Measurements from ENCODE around the gene CTNNBL1. TPM values are rescaled to one million over a fixed set of nuclear protein-coding genes. Genes with fewer than 3 reads are reported as not detected.

Gene CTNNBL1
- total RNA-seq, 1 experiment from 2014 or later = 55.4 TPM

DNA sequence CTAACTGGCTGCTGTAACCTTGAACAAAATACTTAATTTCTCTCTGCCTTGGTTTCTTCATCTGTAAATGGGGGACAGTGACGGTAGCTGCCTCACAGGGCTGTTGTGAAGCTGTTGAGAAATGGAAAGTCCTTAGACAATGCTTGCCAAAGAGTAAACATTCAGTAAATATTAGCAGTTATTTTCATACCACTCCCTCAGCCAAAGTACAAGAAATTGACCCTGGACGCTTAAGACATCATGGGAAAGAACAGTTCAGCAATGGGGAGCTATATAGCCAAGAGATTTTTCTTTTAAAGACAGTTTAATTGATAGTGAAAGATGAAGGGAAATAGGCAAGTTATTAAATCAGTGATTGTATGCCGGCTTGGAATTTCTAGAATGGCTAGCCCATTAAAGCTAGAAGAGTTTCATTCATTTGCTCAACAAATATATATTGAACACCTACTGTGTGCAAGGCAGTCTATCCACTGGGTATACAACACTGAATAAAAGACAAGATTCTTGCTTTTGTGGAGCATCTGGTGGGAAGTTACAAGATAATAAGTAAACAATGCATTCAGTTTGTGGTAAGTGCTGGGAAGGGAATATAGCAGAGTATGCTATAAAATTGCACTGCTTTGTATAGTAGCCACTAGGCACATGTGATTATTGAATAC is 2.0 kb downstream of the CTNNBL1 start (continued):
- TF ChIP-seq EGR1 (IDR thresholded peaks at IDR 0.05; ENCODE audit: low read depth) = no peak
- TF ChIP-seq POLR2A (IDR thresholded peaks at IDR 0.05; ENCODE audit: borderline replicate concordance, extremely low read depth, insufficient read depth, insufficient read length) = no peak
- no peak for TF ChIP-seq ZNF274 (IDR thresholded peaks at IDR 0.05; ENCODE audit: low read depth, low read length)
- TF ChIP-seq, protein P1, sequence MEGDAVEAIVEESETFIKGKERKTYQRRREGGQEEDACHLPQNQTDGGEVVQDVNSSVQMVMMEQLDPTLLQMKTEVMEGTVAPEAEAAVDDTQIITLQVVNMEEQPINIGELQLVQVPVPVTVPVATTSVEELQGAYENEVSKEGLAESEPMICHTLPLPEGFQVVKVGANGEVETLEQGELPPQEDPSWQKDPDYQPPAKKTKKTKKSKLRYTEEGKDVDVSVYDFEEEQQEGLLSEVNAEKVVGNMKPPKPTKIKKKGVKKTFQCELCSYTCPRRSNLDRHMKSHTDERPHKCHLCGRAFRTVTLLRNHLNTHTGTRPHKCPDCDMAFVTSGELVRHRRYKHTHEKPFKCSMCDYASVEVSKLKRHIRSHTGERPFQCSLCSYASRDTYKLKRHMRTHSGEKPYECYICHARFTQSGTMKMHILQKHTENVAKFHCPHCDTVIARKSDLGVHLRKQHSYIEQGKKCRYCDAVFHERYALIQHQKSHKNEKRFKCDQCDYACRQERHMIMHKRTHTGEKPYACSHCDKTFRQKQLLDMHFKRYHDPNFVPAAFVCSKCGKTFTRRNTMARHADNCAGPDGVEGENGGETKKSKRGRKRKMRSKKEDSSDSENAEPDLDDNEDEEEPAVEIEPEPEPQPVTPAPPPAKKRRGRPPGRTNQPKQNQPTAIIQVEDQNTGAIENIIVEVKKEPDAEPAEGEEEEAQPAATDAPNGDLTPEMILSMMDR (IDR thresholded peaks at IDR 0.05 in 2 of 3, conservative IDR thresholded peaks at IDR 0.05 in 1 of 3; ENCODE audit: borderline replicate concordance in 1 of 3, insufficient read depth in 1 of 3, low read depth in 2 of 3, low read length in 2 of 3) = no peak
- TF ChIP-seq, protein P2, sequence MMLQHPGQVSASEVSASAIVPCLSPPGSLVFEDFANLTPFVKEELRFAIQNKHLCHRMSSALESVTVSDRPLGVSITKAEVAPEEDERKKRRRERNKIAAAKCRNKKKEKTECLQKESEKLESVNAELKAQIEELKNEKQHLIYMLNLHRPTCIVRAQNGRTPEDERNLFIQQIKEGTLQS (IDR thresholded peaks at IDR 0.05) = no peak
- no peak for TF ChIP-seq SRF (IDR thresholded peaks at IDR 0.05; ENCODE audit: low read depth)
- no peak for TF ChIP-seq RAD21 (IDR thresholded peaks at IDR 0.05; ENCODE audit: low read depth)
- no peak for TF ChIP-seq SP1 (IDR thresholded peaks at IDR 0.05; ENCODE audit: low read depth)
- TF ChIP-seq, protein P3, sequence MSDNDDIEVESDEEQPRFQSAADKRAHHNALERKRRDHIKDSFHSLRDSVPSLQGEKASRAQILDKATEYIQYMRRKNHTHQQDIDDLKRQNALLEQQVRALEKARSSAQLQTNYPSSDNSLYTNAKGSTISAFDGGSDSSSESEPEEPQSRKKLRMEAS (IDR thresholded peaks at IDR 0.05) = no peak
- no peak for TF ChIP-seq POLR2AphosphoS5 (IDR thresholded peaks at IDR 0.05; ENCODE audit: low read depth, low read length)
- no peak for TF ChIP-seq FOSL1 (IDR thresholded peaks at IDR 0.05; ENCODE audit: low read depth)

DNA sequence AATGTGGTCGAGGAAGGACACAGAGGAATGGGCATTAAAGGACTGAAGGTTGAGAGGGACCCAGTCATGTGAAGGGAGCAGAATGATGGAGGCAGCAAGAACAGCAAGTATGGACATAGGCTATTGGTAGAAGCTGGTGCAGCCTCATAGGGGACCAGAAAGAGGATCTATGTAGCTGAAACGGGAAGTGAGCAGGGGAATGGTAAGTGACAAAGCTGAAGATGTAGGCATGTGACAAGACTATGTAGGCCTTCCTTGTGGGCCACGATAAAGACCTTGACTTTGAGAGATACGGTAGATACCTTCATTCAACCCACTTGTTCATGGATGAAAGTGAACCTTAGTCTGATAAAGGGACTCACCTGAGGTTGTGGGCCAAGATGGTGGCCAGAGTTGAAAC is 3.5 kb downstream of the CTNNBL1 start:
- no peaks in the 10 kb centered on the region for H3K9me3 ChIP-seq (ENCODE audit: control insufficient read depth in 1 of 2, insufficient read depth in 1 of 2, low read depth in 1 of 2, low read length in 2 of 2)
- ChIA-PET CTCF (no interaction called here), POLR2A (no interaction called here), RAD21 (ENCODE audit: low non-redundant PET in 1 of 2, low total read pairs in 2 of 2, uncharacterized antibody in 2 of 2, unreplicated experiment in 2 of 2) (no interaction called here)
- H3K79me2 ChIP-seq (ENCODE audit: insufficient read depth, low read length) = peaks cover 72% of the 10 kb centered on the region
- H3K9ac ChIP-seq (ENCODE audit: low read length) = no peak overlapping the region
- intact Hi-C loops (cut with micrococcal nuclease) = no loop called here
- H3K27ac ChIP-seq (ENCODE audit: low read depth, low read length) = no peak overlapping the region
- no peak overlapping the region for H3K4me2 ChIP-seq (ENCODE audit: low read length)
- H3K9me2 ChIP-seq (ENCODE audit: insufficient read depth) = no peaks in the 10 kb centered on the region
- no TSS peak for BruUV-seq (replicated peaks)
- no peak for DNase-seq (ENCODE audit: low read depth, low spot score)
- no peaks in the 10 kb centered on the region for H4K20me1 ChIP-seq (ENCODE audit: insufficient read depth)
- peaks cover 4 to 10% of the 10 kb centered on the region in 2 experiments; a peak in 3 of 4 replicates for H3K4me1 ChIP-seq (ENCODE audit: control insufficient read depth in 1 of 2, insufficient read depth in 2 of 2, low read length in 2 of 2)
- H2AFZ ChIP-seq (ENCODE audit: low read depth, low read length, poor library complexity, severe bottlenecking) = no peak overlapping the region
- no peaks in the 10 kb centered on the region for H3K36me3 ChIP-seq (ENCODE audit: control insufficient read depth in 1 of 2, insufficient read depth in 2 of 2, low read length in 2 of 2)
- no peak for ATAC-seq
- no peaks in the 10 kb centered on the region for H3K27me3 ChIP-seq (ENCODE audit: insufficient read depth, low read length)
- no peak overlapping the region for H3K4me3 ChIP-seq (replicated peaks in 1 of 2; ENCODE audit: low read depth in 1 of 2, low read length in 2 of 2)
- TF ChIP-seq CBX3 (IDR thresholded peaks at IDR 0.05; ENCODE audit: low read depth) (no peak), YY1 (IDR thresholded peaks at IDR 0.05; ENCODE audit: extremely low read depth, insufficient replicate concordance, low read depth, low read length) (no peak), SIN3A (IDR thresholded peaks at IDR 0.05; ENCODE audit: low read depth) (no peak), POLR2A (IDR thresholded peaks at IDR 0.05; ENCODE audit: borderline replicate concordance, extremely low read depth, insufficient read depth, insufficient read length) (no peak), POLR2AphosphoS5 (IDR thresholded peaks at IDR 0.05; ENCODE audit: low read depth, low read length) (no peak), FOSL1 (IDR thresholded peaks at IDR 0.05; ENCODE audit: low read depth) (no peak), EGR1 (IDR thresholded peaks at IDR 0.05; ENCODE audit: low read depth) (no peak), CEBPB (IDR thresholded peaks at IDR 0.05; ENCODE audit: low read depth) (no peak), ELF1 (IDR thresholded peaks at IDR 0.05; ENCODE audit: borderline replicate concordance, low read depth) (no peak), ZFX (IDR thresholded peaks at IDR 0.05) (no peak)
- TF ChIP-seq, protein P1 (IDR thresholded peaks at IDR 0.05 in 2 of 3, conservative IDR thresholded peaks at IDR 0.05 in 1 of 3; ENCODE audit: borderline replicate concordance in 1 of 3, insufficient read depth in 1 of 3, low read depth in 2 of 3, low read length in 2 of 3) = no peak
- TF ChIP-seq, protein P3 (IDR thresholded peaks at IDR 0.05) = no peak
- TF ChIP-seq, protein P4, sequence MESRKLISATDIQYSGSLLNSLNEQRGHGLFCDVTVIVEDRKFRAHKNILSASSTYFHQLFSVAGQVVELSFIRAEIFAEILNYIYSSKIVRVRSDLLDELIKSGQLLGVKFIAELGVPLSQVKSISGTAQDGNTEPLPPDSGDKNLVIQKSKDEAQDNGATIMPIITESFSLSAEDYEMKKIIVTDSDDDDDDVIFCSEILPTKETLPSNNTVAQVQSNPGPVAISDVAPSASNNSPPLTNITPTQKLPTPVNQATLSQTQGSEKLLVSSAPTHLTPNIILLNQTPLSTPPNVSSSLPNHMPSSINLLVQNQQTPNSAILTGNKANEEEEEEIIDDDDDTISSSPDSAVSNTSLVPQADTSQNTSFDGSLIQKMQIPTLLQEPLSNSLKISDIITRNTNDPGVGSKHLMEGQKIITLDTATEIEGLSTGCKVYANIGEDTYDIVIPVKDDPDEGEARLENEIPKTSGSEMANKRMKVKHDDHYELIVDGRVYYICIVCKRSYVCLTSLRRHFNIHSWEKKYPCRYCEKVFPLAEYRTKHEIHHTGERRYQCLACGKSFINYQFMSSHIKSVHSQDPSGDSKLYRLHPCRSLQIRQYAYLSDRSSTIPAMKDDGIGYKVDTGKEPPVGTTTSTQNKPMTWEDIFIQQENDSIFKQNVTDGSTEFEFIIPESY (IDR thresholded peaks at IDR 0.05; ENCODE audit: extremely low read depth, insufficient replicate concordance, low read length) = no peak

Measured in HCT116 (cell line).